ACC112 (cell line): ENCODE results near the gene CEP55.
"Not testable (repeated sequence)": the region's sequence is repeated elsewhere in the genome, so short reads cannot be mapped to it uniquely, and the experiment has no call there.

Source experiments
- H2AFZ ChIP-seq: fragments of 200-600 bp; sonication (generic); one replicate; pipeline ENCODE4 v1.6.0; 2017; ENCODE audit warnings: antibody characterized with exemption, low read length; ENCODE audit not compliant: unreplicated experiment
- H3K27ac ChIP-seq: fragments of 200-600 bp; sonication (generic); 2 replicates; pipeline ENCODE4 v1.5.1; 2014; ENCODE audit warnings: low read depth, mild to moderate bottlenecking, antibody characterized with exemption, low read length, moderate library complexity
- H3K27me3 ChIP-seq: fragments of 200-600 bp; sonication (generic); 2 replicates; pipeline ENCODE4 v1.6.1; 2014; ENCODE audit warnings: mild to moderate bottlenecking, antibody characterized with exemption, low read length, moderate library complexity, mixed read lengths; ENCODE audit not compliant: insufficient read depth
- H3K36me3 ChIP-seq: fragments of 200-600 bp; sonication (generic); 2 replicates; pipeline ENCODE4 v1.6.1; 2016; ENCODE audit warnings: mild to moderate bottlenecking, antibody characterized with exemption, low read length, moderate library complexity, mixed read lengths; ENCODE audit not compliant: insufficient read depth
- H3K4me1 ChIP-seq: fragments of 200-600 bp; sonication (generic); one replicate; pipeline ENCODE4 v1.6.1; 2016; ENCODE audit warnings: low read length, mixed read lengths; ENCODE audit not compliant: insufficient read depth, unreplicated experiment, control insufficient read depth
- H3K4me3 ChIP-seq: fragments of 200-600 bp; sonication (generic); 2 replicates; pipeline ENCODE4 v1.5.1; 2014; ENCODE audit warnings: mild to moderate bottlenecking, low read depth, low read length
- H3K79me2 ChIP-seq: fragments of 200-600 bp; sonication (generic); one replicate; pipeline ENCODE4 v1.6.0; 2016; ENCODE audit warnings: low read length; ENCODE audit not compliant: control insufficient read depth, unreplicated experiment, insufficient read depth

Gene CEP55

DNA sequence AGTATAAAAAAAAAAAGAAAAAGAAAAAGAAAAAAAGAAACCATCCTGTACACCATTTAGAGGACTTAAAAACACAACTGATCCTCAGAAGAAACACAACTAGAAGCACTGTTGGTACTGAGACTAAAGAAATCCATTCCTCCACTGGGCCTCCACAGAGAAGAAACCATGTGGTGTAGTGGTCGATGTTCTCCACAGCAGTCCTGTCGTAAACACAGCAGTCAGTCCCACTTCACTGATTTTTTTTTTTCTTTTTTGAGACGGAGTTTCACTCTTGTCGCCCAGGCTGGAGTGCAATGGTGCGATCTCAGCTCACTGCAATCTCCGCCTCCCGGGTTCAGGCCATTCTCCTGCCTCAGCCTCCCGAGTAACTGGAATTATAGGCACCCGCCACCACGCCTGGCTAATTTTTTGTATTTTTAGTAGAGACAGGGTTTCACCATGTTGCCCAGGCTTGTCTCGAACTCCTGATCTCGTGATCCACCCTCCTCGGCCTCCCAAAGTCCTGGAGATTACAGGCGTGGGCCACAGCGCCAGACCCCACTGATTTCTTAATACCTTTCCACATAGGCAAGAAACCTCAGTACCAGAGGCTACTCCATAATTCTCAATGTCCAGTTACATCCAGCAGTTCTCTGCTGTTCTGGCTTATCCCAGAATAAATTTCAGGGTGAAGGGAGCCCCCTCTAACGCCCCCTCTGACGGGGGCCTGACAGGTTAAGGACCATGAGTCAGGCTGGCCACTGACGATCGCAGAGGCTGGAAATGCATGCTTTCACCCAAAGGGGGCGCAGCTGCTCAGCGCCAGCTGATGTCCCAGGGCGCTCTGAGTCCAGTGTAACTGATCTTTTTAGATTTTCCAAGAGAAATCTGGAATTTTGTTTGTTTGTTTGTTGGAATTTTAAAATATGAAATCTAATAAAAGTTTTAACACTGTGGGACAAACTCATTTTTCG is 45.3 kb downstream of the CEP55 start:
- peak overlapping the region; percentile 56 for H3K4me3 ChIP-seq

DNA sequence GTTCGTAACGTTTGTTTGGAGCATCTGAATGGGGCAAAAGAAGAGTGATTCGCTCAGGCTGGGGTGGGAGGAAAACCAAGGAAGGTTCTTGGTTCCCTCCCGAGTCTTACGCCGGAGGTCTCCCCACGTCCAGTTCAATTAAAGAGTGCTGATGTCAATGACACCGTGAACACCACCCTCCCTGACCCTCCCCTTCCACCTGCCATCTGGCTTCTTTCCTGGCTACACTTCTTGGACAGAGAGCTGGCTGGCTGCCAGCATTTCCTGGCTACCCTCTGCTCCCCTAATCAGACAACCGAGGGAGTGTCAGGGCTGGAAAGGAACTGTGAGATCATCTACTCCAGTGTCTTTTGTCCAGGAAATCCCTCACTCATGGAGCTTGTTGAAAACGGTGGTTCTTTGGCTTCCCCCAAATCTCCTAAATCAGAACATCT is 46.0 kb downstream of the CEP55 start:
- Histone ChIP-seq H2AFZ (no peak overlapping the region), H3K27me3 (no peaks in the 10 kb centered on the region), H3K79me2 (no peaks in the 10 kb centered on the region), H3K4me1 (no peaks in the 10 kb centered on the region), H3K27ac (no peak overlapping the region), H3K36me3 (no peaks in the 10 kb centered on the region), H3K4me3 (peak overlapping the region; percentile 56)

More for the DNA sequence above, 45.3 kb downstream of the CEP55 start:
- no peak overlapping the region for H3K27ac ChIP-seq
- H3K4me1 ChIP-seq, result no peaks in the 10 kb centered on the region
- H3K36me3 ChIP-seq, result no peaks in the 10 kb centered on the region
- H3K27me3 ChIP-seq, result no peaks in the 10 kb centered on the region
- no peak overlapping the region for H2AFZ ChIP-seq
- H3K79me2 ChIP-seq, result no peaks in the 10 kb centered on the region

DNA sequence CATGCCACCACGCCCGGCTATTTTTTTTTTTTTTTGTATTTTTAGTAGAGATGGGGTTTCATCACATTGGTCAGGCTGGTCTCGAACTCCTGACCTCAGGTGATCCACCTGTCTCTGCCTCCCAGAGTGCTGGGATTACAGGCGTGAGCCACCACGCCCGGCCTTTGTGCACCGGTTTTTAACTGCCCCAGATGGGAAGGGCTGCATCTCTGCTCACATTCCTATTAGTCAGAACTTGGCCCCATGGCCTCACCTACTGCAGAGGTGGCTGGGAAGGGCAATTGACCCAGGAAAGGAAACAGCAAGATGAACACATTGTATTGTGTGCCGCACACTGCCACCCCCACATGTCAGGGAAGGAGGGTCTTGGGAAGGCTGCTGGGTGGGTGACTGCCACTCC is 50.6 kb downstream of the CEP55 start:
- H3K27me3 ChIP-seq, H2AFZ ChIP-seq, H3K79me2 ChIP-seq, H3K4me3 ChIP-seq, H3K36me3 ChIP-seq, H3K27ac ChIP-seq: not testable (repeated sequence)
- H3K4me1 ChIP-seq, result peaks cover 11% of the 10 kb centered on the region

DNA sequence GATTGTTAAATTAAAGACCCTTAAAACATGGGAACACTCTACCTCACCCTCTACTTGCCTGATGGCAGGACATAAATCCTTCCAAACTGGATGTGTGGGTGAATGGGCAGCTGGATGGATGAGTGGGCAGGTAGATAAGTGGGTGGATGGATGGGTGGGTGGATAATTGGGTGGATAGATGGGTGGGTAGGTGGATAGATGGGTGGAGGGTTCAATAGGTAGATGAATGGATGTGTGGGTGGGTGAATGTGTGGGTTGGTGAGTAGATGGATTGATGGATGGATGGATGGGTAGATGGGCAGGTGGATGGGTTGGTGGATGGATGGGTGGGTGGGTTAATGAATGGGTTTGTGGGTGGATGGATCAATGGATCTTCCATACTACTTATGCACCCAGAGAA is 51.1 kb downstream of the CEP55 start:
- no peaks in the 10 kb centered on the region for H3K79me2 ChIP-seq
- H3K36me3 ChIP-seq, result no peaks in the 10 kb centered on the region
- no peaks in the 10 kb centered on the region for H3K27me3 ChIP-seq
- no peak overlapping the region for H3K27ac ChIP-seq
- H3K4me3 ChIP-seq, result no peak overlapping the region
- H3K4me1 ChIP-seq, result peaks cover 11% of the 10 kb centered on the region
- H2AFZ ChIP-seq, result no peak overlapping the region

DNA sequence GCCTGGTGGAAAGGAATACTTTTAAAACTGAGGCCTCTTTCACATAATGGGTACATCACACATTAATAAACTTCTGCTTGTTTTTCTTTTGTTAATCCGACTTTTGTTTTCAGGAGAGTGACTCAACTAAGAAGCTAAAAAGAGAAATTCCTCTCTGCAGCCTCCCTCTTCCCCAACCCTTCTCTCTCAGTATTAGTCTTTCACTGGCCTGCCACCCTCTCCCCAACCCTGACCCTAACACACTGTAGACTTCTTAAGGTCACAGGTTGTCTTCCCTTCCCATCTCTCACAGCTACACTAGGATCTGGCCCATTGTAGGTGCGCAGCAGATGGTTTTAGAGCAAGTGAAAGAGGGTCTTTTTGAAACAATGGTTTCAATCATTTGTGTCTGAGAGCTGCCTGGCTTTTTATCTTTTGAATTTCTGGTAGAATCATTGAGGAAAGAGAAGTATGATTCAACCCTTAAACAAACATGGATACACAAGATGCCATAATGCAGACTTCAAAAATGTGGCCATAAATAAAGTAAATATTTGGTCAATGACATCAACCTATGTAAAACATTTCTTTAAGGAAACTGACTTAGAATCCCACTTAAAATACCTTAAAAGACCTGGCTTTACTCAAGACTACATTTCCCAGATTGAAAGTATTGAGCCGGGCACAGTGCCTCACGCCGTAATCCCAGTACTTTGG is 52.1 kb downstream of the CEP55 start:
- Histone ChIP-seq H3K27ac (peak overlapping the region; percentile 67), H3K79me2 (no peaks in the 10 kb centered on the region), H3K4me3 (peak overlapping the region; percentile 48; the same call in 1 of the 2 replicates), H2AFZ (peak overlapping the region; percentile 73), H3K4me1 (peaks cover 11% of the 10 kb centered on the region), H3K36me3 (no peaks in the 10 kb centered on the region), H3K27me3 (no peaks in the 10 kb centered on the region)

DNA sequence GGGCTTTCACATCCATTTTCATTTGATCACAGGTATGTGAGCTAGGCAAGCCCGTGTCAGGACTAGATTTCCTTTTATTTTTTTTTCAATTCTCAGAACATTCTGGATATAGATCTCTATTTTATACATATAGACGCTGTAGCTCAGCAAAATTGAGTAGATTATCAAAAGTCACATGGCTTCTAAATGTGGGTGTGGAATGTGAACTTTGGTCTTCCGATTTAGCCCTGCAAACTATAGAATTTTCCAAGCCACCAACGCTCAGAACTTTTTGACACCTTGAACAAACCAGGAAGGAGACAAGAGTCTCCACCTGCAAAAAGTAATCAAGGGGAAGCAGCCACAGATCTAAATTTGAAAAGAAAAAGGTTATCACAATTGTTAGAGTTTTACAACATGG is 54.2 kb downstream of the CEP55 start:
- Histone ChIP-seq H3K36me3 (no peaks in the 10 kb centered on the region), H3K4me3 (no peak overlapping the region), H3K27ac (no peak overlapping the region), H2AFZ (no peak overlapping the region), H3K27me3 (no peaks in the 10 kb centered on the region), H3K79me2 (no peaks in the 10 kb centered on the region), H3K4me1 (peaks cover 20% of the 10 kb centered on the region)

DNA sequence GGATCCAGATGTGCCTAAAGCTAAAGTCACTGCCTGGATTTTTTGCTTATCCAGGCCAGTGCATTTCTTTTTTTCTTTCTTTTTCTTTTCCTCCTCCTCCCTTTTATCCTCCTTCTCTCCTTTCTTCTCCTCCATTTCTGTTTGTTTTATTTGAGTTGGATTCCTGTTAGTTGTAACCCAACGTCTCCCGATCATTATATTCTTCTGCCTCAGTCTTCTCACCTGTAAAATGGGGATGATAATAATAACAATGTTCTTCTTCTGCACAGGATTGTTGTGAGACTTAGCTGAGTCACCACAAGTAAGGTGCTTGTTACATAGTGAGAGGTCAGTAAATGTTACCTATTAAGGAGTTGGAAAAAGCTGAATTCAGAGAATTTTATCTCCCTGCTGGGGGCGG is 56.4 kb downstream of the CEP55 start:
- peaks cover 20% of the 10 kb centered on the region for H3K4me1 ChIP-seq
- no peak overlapping the region for H2AFZ ChIP-seq
- no peak overlapping the region for H3K27ac ChIP-seq
- H3K79me2 ChIP-seq, result no peaks in the 10 kb centered on the region
- H3K27me3 ChIP-seq, result no peaks in the 10 kb centered on the region
- H3K4me3 ChIP-seq, result no peak overlapping the region
- no peaks in the 10 kb centered on the region for H3K36me3 ChIP-seq

DNA sequence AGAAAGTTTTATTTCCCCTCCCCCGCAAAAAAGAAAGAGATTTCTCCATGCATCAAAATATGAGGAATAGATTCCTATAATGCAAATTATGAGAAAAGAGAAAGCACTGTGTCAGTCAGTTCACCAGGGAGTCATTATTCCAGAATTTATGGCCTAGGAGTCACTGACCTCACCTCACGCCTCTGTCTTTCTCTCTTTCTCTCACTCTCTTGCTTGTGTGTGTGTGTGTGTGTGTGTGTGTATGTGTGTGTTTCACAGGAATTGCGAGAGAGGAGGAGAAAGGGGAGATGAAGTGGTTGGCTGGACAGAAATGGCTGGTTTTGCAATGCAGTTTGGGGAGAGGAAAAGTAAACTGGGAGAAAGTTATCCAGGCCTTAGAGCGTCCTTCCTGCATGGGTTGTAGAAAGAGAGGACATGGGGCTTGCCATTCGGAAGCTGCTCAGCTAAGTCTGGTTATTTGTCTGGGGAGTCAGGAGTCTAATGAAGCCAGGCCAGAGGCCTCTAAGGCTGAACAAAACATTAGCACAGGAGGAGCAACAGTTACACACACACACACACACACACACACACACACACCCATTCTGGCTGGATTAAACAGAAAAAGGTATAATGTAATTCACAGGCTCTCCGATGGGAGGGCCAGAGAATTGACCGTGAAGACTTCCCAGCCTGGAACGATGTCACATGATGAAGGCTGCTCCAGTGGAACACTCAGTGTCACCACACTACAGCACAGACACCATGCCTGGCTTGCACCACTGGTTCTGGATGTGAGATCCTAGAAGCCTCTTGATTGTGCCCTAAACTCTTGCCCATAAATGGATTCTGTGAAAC is 57.3 kb downstream of the CEP55 start:
- H2AFZ ChIP-seq, result no peak overlapping the region
- H3K36me3 ChIP-seq, result no peaks in the 10 kb centered on the region
- H3K4me3 ChIP-seq, result no peak overlapping the region
- no peaks in the 10 kb centered on the region for H3K27me3 ChIP-seq
- no peak overlapping the region for H3K27ac ChIP-seq
- no peaks in the 10 kb centered on the region for H3K79me2 ChIP-seq
- peaks cover 12% of the 10 kb centered on the region for H3K4me1 ChIP-seq

DNA sequence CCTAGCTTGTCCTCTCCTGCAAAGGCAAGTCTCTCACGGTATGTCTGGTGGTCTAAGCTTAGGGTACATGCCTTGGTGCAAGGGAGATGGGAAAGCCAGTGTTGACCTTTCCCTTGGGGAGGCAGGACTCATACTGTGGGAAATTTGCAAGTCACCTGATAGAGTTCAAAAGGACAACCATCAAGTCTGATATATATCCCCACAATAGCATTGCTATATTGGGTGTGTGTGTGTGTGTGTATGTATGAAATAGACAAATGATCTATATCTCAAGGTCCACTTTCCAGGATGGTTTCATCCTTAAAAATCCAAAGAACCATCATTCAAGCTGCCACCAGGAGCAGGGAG is 57.9 kb downstream of the CEP55 start:
- peaks cover 9% of the 10 kb centered on the region for H3K4me1 ChIP-seq
- no peak overlapping the region for H3K4me3 ChIP-seq
- H3K36me3 ChIP-seq, result no peaks in the 10 kb centered on the region
- H3K27ac ChIP-seq, result no peak overlapping the region
- H3K79me2 ChIP-seq, result no peaks in the 10 kb centered on the region
- H2AFZ ChIP-seq, result no peak overlapping the region
- no peaks in the 10 kb centered on the region for H3K27me3 ChIP-seq

DNA sequence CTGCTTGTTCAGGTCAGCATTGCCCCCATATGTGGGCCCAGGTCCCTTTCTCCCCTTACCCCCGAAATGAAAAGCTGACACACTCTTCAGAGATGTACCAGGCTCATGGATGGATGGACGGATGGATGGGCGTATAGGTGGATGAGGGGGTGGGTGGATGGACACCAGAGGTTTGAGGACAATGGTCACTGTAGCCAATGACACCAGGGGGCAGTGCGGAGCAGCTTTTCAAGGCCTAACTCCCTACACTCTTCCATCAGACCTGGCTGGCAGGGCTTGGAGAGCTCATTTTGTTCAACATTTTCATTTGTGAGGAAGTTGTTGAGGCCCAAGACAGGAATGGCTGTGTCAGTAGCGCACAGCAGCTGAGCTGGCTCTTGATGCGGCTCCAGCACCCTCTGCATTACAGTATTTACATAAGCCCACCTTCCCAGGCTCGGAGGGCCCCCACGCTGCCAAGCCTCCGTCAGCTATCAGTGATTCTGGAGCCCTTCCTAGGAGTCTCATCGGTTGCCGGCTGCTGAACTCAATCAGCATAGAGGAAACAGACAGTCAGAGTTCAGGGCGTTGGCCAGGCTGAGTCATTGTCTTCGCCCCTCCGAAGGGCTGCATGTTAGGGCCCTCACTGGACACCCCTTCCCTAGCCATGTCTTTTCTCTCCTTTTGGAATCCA is 58.5 kb downstream of the CEP55 start:
- no peak overlapping the region for H3K27ac ChIP-seq
- H3K79me2 ChIP-seq, result no peaks in the 10 kb centered on the region
- no peaks in the 10 kb centered on the region for H3K36me3 ChIP-seq
- H3K27me3 ChIP-seq, result no peaks in the 10 kb centered on the region
- H2AFZ ChIP-seq, result peak overlapping the region; percentile 5
- H3K4me1 ChIP-seq, result peaks cover 9% of the 10 kb centered on the region
- H3K4me3 ChIP-seq, result no peak overlapping the region
